Measurements from ENCODE around the gene UBR3.

- TF ChIP-seq POLR2A (IDR thresholded peaks at IDR 0.05) (no peak), CTCF (IDR thresholded peaks at IDR 0.05 in 8 of 11, conservative IDR thresholded peaks at IDR 0.05 in 3 of 11) (no peak), POLR2AphosphoS5 (IDR thresholded peaks at IDR 0.05) (no peak)
Measured at GRCh38 chr2:169980643-169981042, 153.4 kb downstream of the UBR3 start.
